Suppressor macrophage treated with lipopolysaccharide for 1 hour (primary cell): ENCODE data around the gene MRPL44.

ENCODE experiments used
- DNase-seq, 3 donors: peaks; one replicate each; pipeline ENCODE4 v3.0.0-alpha.2; 2020 to 2022

The MRPL44 gene

DNA sequence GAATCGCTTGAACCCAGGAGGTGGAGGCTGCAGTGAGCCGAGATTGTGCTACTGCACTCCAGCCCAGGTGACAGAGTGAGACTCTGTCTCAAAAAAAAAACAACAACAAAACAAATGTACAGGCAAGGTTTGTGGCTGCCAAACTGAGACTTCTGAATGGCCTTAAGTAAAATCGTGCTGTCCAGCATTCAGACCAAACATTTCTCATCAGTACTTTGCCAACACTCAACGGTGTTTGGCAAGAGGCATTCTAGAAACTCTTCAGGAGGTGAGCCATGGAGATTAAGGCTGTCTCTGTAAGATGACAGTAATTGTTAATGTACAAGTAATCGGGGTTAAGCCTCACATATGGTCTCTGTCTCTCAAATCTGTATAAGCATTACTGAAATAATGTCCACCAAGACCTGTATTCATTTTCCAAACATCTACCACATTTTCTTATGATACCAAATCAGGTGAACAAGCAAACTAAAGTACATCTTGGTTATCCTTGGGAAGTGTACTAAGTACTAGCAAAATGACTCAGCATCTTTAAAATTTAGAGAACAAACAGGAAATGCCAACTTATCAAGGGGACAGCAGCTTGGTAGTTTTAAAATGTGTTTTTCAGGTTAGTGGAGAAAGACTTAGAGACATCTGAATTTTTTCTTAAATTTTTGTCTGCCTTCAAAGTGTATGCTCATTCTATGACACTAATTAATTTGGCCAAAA lies 52.5 kb downstream of the MRPL44 start:
- DNase-seq: no peak

GRCh38 chr2:224011837-224012236 lies 54.6 kb downstream of the MRPL44 start:
- DNase-seq: no peak

GRCh38 chr2:224014336-224014735 lies 57.1 kb downstream of the MRPL44 start:
- DNase-seq: no peak

DNA sequence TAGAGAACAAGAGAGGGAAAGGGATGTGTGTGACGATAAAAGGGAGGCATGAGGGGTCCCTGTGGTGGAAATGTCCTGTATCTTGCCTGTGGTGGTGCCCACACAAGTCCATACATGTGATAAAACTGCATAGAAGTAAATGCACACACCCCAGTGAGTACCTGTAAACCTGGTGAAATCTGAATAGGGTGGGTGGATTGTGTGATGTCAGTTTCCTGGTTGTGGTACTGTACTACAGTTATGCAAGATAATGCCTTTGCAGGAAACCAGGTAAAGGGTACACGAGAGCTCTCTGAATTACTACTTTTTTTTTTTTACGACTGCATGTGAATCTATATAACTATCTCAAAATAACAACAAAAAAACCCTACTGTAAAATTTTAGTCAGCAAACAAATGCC lies 59.7 kb downstream of the MRPL44 start:
- no peak for DNase-seq
